Activated CD8-positive, alpha-beta memory T cell treated with anti-CD3 and anti-CD28 coated beads, Interleukin-2, amount 50 U/mL, for 1 hour (primary cell): Measurements from ENCODE around the gene KIAA0040.

Experiments used
- DNase-seq: peaks from one replicate; pipeline ENCODE4 v3.0.0-alpha.2; 2020; ENCODE audit errors: extremely low read depth

KIAA0040 gene

DNA sequence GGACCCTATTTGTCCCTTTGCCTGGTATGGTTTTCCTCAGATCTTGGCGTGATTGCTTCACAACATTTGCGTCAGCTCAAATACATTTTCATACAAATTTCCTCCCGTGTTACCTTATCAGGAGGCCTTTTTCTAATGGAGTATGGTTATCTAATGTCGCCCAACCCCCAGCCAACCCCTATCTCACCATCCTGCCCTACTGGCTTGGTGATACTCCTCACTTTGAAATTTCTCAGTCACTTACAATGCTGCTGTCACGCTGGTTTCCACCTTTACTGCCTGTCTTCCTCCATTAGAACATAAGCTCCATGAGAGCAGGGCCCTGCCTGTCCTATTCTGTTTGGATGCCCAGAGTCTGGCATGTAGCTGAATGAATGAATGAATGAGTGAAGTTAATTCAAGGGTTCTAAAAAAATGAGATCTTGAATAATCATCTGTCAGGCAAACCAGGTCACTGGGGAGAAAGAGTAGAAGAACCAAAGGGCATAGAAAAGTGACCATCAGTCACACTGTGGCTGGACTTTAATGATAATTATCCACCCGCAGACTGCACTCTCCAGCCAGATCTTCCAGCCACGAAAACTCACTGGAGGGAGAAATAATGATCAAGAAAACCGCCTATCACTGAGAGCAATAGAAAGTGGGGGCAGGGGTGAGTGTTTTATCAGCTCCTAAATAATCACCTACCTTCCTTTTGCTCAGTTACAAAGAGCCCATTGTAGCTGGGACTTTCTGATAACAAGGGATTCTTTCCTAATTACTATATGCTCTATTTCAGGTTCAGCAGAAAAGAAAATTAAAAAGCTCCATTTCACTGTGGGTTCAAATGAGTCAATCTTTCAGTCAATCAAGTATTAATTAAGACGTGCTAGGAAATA is 21.3 kb downstream of the KIAA0040 start:
- DNase-seq = no peak

DNA sequence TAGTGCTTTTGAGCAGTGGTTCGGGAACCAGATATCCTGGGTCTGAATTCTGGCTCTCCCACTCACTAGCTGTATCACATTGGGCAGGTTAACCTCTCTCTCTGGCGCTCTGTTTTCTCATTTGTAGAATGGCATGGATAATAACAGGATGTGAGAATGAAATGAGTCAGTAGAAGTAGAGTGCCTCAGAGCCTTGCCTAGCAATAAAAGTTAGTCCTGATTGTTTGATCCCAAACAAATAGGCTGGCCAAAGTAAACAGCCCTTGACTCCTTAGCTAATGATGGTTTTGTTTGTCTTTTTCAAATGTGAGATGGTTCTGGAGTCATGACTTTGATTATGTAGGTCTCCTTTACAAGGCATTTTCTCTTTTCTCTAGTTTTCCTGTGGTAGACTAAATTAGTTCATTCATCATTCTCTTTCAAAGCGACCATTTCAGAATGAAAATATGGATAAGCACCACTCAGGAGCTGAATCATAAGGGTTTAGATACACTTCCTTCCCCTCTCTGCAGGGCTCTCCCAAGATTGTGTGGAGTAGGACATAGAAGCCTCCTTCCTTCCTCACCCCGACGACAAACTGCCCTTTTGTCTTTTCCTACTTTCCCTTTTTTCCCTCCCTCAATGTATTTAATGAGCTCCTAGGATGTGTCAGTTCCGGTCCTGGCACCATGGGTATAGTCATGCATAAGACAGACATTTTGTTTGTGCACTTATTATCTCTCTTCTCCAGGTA is 23.1 kb downstream of the KIAA0040 start:
- DNase-seq = no peak

DNA sequence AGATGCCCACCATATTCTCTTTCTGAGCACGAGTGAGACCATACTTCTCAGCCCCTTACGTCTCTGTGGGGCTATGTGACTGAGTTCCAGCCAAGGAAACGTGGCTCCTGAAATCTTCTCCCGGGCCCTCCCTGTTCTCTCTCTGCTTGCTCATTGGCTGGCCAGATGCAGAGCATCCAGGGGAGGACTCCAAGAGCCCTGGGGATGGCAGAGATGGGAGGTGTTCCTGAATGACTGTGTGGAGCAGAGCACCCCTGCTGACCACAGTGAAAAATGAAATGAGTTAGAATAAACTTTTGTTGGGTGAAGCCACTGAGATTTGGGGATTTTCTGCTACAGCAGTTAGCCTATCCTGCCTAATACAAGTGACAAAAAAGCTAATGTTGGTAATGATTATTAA is 23.8 kb downstream of the KIAA0040 start:
- DNase-seq = no peak

DNA sequence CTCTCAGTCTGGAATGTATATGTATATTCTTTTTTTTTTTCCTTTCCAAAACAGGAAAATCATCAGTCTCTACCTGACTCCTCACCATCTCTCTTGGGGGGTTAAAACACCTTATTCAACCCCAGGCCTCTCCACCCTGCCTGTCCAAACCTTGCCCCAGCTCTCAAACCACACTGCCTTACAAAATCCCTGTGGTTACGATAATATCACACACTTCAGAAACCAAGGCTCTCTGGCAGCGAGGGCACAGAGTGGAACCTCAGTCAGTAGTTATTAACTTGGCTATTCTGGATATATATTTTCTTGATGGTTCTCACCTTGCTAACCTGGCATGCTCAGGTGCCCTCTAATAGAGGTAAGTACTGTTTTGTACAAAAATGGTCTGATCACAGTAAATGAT is 24.7 kb downstream of the KIAA0040 start:
- DNase-seq = no peak

DNA sequence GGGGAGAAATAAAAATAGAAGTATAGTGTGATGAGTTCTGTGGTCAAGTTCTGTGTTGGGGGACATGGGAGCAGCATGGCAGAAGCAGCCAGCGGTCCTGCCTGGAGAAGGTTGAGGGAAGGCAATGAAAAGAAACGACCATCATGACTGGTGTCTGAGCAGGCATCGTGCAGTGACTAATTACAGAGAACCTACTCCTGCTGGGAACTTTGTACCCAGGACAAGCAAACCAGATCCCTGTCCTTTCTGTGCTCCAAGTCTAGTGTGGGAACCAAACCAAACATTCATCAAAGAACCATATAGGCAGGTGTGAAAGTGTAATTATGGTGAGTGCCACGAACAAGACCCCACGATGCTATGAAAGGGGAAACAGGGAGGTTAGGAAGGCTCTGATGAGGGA is 25.8 kb downstream of the KIAA0040 start:
- no peak for DNase-seq

DNA sequence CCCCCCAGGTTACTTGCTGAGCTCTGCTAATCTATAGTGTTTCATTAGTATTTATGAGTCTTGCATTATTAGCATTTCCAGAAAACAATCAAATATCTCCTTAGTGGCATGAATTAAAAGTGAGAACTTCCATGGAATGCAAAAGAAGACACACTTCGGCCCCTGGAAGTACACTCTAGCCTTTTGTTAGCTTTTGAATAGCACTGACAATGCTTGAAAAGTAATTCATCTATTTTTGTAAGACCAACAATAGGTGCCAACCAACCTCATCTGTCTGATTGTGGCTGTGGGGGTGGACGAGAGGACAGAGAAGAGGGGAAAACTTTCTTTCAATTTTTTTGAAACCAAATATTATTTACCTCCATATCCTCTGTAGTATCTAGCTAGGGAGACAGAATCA is 27.8 kb downstream of the KIAA0040 start:
- DNase-seq = no peak

DNA sequence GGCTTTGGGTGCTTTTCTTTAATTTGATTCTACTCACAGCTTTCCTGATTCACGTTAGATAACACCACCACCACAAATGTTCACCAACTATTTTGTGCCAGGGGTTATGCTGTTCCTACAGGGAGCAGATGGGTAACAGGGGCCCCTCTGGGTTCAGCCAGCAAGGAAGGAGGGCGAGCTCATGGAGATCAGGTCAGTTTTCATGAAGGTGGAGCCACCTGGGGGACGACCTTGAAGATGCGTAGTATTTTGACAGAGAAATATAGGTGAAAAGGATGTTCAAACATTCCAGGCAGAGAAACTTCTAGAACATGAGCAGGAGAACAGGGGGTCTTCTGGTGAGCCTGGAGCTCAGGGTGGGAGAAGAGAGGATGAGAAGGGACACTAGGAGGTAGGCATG is 28.9 kb downstream of the KIAA0040 start:
- DNase-seq = no peak

DNA sequence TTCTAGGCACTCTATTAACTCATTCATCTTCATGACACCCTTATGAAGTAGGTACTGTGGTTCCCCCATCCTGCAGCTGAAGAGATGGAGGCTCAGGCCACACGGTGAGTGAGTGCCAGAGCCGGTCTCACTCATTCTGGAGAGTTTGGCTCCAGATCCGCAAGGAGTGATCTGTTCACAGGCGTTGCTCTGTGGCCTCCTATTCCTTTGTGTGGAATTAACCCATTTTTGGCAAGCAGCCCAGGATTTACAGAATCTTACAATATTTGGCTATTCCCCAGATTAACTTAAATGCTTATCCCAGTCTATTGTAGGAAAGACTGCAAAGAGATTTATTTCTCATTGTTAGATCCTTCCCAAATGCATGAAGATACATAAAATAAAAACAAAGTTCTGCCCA is 29.6 kb downstream of the KIAA0040 start:
- no peak for DNase-seq

DNA sequence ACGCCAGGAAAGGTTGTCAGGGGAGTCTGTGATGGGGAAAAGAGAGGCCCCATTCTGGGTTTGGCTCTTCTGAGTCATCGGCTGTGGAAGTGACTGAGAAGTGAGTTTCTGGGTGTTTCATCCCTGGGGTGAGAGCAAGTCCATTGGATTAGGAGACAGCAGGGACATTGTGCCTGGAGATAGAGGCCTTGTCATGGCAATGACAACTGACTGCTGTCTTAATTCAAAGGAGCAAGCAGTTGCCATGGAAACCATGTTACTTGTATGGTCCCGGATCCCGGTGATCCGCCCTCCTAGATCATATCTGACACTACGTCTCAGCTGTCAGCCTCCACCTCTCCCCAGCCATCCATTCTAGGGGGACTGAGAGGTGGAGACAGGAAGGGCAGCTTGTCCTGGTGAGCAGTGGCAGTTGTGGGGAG is 34.4 kb downstream of the KIAA0040 start:
- DNase-seq = no peak

DNA sequence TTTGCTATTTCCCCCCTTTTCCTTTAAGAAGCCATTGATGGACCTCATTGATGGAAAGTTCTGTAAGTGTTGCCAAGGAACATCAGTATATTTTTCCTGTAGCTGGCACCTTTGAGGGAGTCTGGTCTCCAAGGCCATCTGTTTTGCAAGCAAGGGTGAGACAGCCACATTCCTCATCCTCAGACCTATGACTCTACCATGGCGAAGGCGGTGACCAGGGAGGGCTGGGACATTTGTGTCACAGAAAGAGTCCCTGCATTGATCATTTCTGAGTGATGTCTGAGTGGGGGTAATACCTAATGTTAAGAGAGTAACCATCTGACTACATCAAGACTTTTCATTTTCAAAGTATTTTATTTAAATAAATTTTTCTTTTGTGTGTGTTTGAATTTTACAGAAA is 35.4 kb downstream of the KIAA0040 start:
- no peak for DNase-seq

DNA sequence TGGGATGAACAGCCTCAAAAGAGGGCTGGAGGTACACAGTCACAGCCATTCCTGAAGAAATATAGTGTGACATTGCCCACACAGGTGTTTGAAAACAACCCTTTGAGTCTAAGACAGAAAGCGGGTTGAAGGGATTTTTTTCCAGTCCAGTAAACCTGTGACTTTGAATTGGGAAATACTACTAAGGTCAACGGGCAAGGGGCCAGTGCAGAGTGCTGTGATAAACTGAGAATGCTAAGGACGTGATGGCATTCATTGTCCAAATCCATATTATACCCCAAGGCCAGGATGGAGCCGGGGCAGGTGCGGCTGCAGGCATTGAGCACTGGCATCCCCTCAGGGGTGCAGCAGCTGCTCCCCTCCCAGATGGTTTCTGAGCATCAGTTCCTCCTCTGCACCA is 36.6 kb downstream of the KIAA0040 start:
- no peak for DNase-seq

DNA sequence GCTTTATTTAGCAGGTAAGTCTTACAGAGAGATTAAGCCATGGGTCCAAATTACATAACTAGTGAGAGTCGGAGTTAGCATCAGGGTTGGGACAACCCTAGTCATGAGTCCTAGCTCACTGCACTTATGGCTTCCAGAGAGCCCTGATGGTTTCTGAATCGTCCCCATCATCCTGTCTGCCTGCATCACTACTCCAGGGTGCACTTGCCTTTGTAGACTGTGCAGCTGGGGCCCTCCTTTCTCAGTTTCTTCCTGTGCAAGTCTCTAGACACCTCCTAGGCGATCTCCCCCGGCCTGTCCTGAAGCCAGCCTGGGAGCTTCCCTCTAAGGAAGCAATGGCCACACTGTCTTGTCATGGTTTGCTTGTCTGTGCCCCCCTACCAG is 37.1 kb downstream of the KIAA0040 start:
- DNase-seq = no peak

DNA sequence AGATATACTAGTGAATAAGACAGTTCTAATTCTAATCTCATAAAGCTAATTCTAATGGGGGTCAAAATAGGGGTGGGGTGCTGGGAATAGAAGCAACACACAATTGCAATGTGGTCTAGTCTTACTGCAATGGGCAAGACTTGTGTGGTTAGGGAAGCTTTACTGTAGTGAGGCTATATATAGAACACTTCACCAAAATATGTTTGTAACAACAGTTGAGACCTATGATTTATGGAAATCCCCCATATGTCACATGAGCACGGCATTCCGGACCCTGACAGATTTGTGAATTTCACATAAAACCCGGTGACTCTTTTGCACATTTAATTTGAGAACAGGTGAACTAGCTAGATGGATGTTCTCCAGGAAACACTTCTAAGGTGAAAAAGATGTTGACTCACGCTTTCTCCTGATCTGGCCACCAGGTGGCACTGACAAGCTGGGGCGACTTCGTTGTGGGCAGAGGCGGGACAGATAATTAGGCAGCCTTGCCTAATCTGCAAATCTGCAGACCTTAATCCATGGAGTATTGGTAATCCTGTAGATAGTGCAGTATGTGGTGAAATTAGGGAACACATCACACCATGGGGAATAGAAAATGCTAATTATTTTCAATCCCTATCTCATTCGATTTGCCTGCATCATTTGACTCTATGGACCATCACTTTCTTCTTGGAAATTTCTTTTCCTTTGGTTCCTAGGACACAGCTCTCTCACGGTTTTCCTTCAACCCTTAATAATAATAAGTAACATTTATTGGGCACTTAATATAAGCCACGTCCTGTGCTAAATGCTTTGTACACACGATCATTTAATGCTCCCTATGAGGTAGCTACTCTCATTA is 37.7 kb downstream of the KIAA0040 start:
- peak; percentile 19 for DNase-seq

DNA sequence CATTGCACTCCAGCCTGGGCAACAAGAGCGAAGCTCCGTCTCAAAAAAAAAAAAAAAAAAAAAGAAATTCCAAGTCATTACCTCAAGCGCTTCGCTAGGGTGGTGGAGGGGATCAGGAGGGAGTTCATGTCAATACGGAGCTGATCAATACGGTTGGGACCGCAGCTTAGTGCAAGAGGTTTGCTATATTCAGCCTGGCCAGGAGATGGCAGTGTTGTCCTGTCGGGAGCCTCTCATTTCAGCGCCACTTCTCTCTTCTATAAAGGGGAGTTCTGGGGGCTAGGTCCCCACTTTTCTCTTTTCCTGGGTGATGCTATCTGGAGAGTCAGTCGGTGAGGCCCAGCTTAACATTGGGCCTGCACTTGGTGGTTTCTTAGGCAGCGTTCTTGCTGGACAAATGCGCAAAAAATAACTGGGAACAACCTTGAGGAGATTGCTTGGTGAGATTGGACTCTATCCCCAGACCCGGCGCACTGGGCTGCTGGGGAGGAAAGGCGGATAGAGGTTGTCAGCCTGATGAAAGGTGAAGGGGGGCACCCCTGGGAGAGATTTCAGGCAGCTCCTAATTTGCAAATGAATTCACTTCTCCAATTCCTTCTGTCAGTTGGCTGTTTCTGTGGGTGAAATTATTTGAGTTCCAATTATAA is 40.4 kb downstream of the KIAA0040 start:
- DNase-seq = peak; percentile 31

DNA sequence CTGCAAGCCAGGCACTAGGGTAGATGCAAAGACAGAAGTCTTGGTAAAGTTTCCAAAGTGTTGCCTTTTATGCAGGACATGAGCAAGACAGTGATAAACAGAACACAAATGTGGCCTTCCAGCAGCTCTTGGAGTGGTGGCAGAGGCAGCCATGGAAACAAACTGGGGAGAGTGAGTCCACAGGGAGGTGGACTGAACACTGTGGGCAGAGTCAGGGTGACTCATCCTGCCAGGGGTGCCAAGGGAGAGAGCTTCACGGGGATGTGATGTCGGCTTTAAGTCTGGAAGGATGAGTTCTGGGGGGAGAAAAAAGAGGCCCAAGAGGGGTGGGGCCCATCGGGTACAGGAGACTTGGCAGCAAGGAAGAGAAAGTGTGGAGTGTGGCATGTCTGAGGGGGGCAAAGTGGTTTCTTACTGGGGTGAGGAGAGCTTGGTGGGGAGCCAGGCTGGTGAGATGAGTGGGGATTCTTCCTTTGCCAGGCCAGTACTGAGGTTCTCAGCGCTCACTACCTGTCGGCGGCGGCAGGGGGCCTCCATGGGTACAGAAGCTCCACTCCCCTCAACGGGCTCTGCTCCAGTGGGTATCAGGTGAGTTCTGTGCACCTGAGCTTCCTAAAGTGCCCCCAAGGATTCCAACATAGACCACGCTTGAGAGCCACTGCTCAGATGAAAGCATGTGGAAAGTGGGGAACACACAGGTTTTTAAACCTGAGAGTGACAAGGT is 41.8 kb downstream of the KIAA0040 start:
- DNase-seq = no peak

DNA sequence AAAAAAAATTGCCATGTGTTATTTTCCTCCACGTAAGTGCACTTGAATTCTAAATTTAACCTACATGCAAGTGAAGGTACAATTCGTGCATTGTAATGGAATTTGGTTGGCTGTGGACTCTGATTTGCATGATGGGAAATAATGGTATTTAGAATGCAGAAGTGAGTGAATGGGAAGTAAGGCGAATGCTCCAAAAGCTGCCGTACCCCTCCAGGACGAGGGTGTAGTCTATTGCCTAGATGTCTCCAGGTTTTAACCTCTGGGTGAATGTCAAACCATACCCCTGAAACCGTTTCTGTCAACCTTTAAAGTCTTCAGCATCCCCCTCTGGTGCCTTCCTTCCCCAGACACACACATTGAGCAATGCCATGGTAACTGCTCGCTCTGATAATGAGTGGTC is 44.5 kb downstream of the KIAA0040 start:
- no peak for DNase-seq

DNA sequence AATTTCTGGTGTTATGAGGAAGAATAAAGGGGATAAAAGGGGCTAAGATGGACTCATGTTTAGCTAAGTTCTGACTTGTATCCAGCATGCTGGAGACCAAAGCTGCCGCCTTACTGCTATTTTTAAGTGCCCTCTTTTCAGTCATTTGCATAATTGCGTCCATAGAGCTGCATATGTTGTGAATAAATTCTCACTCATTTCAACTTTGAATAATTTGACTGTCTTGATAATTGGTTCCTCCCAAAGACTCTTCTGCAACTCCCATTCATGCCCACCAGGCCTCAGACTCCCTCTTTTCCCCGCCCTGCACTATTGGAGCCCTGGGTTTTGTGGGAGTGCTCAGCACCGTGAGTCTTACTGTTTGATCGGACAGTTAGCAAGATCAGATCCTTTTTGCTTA is 45.0 kb downstream of the KIAA0040 start:
- no peak for DNase-seq

DNA sequence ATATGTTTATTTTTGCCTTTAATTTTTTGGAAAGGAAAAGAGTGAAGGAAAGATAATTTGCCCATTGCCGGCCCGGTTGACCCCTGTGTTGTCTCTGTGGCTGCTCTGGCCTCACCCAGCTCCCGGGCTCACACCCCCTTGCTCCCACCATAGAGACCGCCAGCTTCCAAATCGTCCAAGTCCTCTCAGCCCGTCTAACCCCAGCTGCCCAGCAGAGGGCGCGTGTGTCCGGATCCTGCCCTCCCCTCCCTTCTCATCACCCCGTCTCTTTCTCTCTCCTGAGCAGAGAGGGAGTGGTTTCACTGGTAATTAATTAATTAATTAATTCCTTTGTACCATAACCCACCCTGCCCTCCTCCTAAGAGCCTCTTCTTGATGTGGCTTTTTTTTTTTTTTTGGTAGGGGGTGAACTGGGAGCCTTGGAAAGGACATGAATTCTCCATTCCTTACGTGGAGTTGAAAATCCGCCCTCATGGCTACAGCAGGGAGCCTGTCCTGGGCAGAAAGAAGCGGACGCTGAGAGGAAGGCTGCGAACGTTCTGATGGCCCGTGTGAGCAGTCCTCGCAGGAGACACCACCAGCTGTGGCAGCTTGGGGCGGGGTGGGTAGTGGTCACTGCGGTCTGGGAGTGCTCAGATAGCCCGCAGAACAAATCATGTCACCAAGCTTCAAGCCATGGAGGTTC is 45.9 kb downstream of the KIAA0040 start:
- DNase-seq = no peak

DNA sequence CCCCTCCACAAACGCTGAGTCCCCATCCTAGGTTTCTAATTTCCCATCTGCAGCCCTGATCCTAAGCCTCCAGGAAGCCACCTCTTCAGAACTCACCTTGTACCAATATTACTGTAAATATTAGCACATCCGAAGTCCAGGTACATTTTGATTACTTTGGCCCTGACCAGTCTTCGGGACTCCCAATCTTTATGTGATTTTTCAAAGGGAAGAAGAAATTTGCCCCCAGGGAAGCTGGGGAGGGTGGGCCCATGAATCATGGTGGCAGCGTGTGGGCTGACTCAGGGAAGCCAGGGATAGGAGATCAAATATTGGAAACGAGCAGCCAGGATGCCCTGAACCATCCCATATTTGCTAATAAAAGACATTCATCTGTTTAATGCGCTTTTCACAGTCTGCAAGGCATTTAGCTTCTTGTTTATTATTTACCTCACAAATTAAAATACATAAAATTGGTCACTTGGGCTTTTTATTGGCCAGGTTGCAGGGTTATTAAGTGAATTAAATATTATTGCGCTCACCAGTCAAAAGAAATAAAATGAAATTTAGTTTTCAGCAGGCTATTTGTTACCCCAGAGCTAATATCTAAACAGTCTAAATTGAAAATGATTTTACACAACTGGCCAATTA is 46.6 kb downstream of the KIAA0040 start:
- no peak for DNase-seq

DNA sequence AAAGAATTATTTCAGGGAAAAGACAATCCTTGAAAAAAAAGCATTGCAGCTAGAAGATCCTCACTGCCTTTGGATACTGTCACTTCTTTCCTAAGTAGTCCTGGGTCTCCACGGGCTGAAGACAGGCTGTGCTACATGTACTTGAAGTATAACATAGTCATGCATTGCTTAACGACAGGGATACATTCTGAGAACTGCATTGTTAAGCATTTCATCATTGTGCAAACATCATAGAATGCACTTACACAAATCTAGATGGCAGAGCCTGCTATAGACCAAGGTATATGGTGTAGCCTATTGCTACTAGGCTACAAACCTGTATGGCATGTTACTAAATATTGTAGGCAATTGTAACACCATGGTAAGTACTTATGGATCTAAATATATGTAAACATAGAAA is 54.0 kb downstream of the KIAA0040 start:
- DNase-seq = no peak
